Measurements from ENCODE around the gene VAC14. TPM values are rescaled to one million over a fixed set of nuclear protein-coding genes. Genes with fewer than 3 reads are reported as not detected.

The VAC14 gene
- total RNA-seq, 1 donor from 2014 or later, result 21.0 TPM

DNA sequence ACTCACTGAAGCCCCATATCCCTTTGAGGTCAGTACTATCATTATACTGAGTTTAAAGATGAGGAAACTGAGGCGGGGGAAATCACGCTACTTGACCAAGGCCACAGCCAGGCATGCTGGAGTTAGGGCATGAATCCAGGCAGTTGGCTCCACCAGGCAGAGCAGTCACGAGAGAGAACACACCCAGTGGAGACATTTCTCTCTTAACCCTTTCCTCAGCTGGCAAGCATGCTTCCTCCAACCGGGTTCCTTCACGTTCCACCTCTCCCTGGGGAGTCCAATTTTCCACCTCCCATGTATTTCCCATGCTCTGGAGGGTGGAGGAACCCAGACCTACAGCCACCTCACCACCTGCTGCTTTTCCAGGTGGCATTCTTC lies 32.8 kb downstream of the VAC14 start:
- Histone ChIP-seq H3K36me3 (peaks cover 21% of the 10 kb centered on the region), H3K4me1 (peaks cover 11% of the 10 kb centered on the region), H3K27ac (replicated peaks) (no peak overlapping the region), H3K27me3 (ENCODE audit: low read depth) (no peaks in the 10 kb centered on the region), H3K9me3 (replicated peaks) (no peaks in the 10 kb centered on the region), H3K4me3 (no peak overlapping the region)
- TF ChIP-seq, protein P1, sequence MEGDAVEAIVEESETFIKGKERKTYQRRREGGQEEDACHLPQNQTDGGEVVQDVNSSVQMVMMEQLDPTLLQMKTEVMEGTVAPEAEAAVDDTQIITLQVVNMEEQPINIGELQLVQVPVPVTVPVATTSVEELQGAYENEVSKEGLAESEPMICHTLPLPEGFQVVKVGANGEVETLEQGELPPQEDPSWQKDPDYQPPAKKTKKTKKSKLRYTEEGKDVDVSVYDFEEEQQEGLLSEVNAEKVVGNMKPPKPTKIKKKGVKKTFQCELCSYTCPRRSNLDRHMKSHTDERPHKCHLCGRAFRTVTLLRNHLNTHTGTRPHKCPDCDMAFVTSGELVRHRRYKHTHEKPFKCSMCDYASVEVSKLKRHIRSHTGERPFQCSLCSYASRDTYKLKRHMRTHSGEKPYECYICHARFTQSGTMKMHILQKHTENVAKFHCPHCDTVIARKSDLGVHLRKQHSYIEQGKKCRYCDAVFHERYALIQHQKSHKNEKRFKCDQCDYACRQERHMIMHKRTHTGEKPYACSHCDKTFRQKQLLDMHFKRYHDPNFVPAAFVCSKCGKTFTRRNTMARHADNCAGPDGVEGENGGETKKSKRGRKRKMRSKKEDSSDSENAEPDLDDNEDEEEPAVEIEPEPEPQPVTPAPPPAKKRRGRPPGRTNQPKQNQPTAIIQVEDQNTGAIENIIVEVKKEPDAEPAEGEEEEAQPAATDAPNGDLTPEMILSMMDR (IDR thresholded peaks at IDR 0.05; ENCODE audit: borderline replicate concordance), result no peak
- intact Hi-C loops (cut with micrococcal nuclease), result no loop called here
- DNase-seq, result no peak

DNA sequence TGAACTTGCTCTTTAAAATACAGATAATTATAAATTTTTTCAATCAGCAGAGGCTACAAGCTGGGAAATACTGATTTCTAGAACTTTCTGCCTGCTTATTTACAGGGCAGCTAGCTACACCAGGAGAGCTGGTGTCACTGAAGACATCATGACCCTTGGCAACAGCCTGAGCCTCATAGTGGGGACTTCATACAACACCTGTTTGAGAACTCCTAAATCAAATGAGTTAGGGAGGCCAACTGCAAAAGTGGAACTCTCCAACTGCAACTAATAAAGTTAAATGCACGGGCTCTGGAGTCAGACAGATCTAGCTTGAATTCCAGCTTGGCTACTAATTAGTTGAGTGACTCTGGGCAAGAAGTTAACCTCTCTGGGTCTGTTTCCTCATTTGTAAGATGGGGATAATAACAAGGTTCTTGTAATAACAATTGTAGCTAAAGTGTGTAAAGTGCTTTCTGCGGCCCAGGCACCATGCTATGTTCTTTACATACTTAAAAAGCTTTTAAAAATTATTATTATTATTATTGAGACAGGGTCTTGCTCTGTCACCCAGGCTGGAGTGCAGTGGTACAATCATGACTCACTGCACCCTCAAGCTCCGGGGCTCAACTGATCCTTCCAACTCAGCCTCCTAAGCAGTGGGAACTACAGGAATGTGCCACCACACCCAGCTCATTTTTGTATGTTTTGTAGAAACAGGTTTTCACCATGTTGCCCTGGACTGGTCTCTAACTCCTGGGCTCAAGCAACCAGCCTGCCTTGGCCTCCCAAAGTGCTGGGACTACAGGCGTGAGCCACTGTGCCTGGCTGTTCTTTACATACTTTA lies 33.4 kb downstream of the VAC14 start:
- DNase-seq, result no peak
- intact Hi-C loops (cut with micrococcal nuclease), result no loop called here

DNA sequence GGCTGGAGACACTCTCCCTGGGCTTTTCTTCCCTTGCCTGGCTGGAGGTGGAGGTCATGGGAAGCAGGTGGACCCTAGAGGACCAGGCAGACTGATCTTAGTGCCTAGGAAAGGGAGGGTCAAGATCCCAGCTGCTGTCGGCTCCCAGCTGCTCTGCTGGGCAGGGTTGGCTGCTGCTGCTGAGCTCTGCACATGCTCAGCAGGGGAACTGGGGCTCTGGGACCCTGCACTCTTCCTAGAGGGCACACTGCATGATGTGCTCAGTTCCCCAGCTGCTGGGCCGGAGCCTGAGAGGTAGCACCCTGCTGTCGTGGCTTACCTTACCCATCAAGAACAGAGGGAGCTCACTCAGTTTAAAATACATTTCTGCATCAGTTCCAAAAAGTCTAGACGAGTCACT lies 34.3 kb downstream of the VAC14 start:
- intact Hi-C loops (cut with micrococcal nuclease), result no loop called here
- H3K36me3 ChIP-seq, result peaks cover 23% of the 10 kb centered on the region
- DNase-seq, result no peak
- no peak overlapping the region for H3K27ac ChIP-seq (replicated peaks)
- peaks cover 5% of the 10 kb centered on the region for H3K4me1 ChIP-seq
- no peaks in the 10 kb centered on the region for H3K9me3 ChIP-seq (replicated peaks)
- no peak overlapping the region for H3K4me3 ChIP-seq
- TF ChIP-seq, protein P1 (IDR thresholded peaks at IDR 0.05; ENCODE audit: borderline replicate concordance), result no peak
- no peaks in the 10 kb centered on the region for H3K27me3 ChIP-seq (ENCODE audit: low read depth)

More for the DNA sequence above, 33.4 kb downstream of the VAC14 start:
- Histone ChIP-seq H3K4me1 (peaks cover 9% of the 10 kb centered on the region), H3K27me3 (ENCODE audit: low read depth) (no peaks in the 10 kb centered on the region), H3K4me3 (no peak overlapping the region), H3K27ac (replicated peaks) (no peak overlapping the region), H3K36me3 (peaks cover 20% of the 10 kb centered on the region), H3K9me3 (replicated peaks) (no peaks in the 10 kb centered on the region)
- TF ChIP-seq, protein P1 (IDR thresholded peaks at IDR 0.05; ENCODE audit: borderline replicate concordance), result no peak

DNA sequence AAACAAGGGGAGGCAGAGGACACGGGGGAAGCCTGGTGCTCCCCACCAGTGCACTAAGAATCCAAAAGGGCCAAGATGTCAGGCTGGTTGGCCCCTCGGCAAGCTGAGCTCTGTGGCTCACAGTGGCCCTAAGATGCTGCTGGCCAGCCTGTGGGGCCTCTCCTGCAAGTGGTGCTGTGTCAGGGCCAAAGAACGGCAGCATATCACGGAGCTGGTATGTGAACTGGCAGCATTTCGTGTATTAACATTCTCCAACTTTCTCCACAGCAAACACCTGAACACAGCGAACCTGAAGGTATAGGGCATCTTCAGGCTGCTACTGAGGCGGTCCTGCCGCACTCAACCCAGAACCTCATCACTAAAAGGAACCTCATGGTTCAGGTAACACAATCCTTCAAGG lies 34.8 kb downstream of the VAC14 start:
- H3K4me1 ChIP-seq, result peaks cover 5% of the 10 kb centered on the region
- H3K27ac ChIP-seq (replicated peaks), result no peak overlapping the region
- no peak for DNase-seq
- TF ChIP-seq, protein P1 (IDR thresholded peaks at IDR 0.05; ENCODE audit: borderline replicate concordance), result no peak
- H3K36me3 ChIP-seq, result peaks cover 24% of the 10 kb centered on the region
- intact Hi-C loops (cut with micrococcal nuclease), result no loop called here
- no peaks in the 10 kb centered on the region for H3K27me3 ChIP-seq (ENCODE audit: low read depth)
- H3K9me3 ChIP-seq (replicated peaks), result no peaks in the 10 kb centered on the region
- no peak overlapping the region for H3K4me3 ChIP-seq

DNA sequence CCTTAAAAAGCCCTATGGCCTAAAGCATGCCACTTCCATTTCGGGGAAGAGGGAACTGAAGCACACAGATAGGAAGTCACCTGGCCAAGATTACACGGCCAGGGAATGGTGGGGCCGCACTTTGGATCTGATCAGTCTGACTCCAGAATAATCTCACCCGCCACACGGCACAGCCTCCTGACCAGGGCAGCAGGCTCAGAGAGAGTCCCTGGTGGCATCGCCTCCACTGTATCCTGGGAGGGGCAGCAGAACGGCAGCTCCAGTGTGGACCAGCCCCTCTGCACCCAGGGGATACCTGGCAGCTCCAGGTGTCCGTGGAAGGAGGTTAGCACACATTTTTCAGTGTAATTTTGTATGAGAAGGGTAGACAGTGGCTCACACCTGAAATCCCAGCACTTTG lies 35.5 kb downstream of the VAC14 start:
- H3K27ac ChIP-seq (replicated peaks), result no peak overlapping the region
- TF ChIP-seq, protein P1 (IDR thresholded peaks at IDR 0.05; ENCODE audit: borderline replicate concordance), result no peak
- DNase-seq, result no peak
- intact Hi-C loops (cut with micrococcal nuclease), result no loop called here
- no peaks in the 10 kb centered on the region for H3K4me1 ChIP-seq
- no peak overlapping the region for H3K4me3 ChIP-seq
- no peaks in the 10 kb centered on the region for H3K9me3 ChIP-seq (replicated peaks)
- H3K36me3 ChIP-seq, result peaks cover 24% of the 10 kb centered on the region
- no peaks in the 10 kb centered on the region for H3K27me3 ChIP-seq (ENCODE audit: low read depth)
